NAMALWA (cell line): ENCODE measurements around the gene MYDGF.
A peak's percentile ranks its signal among the peaks of the same experiment; 100 is the strongest.

Experiments
- DNase-seq: peaks from one replicate; pipeline ENCODE4 v3.0.0-alpha.2; 2015; ENCODE audit warnings: low spot score

Gene MYDGF

DNA sequence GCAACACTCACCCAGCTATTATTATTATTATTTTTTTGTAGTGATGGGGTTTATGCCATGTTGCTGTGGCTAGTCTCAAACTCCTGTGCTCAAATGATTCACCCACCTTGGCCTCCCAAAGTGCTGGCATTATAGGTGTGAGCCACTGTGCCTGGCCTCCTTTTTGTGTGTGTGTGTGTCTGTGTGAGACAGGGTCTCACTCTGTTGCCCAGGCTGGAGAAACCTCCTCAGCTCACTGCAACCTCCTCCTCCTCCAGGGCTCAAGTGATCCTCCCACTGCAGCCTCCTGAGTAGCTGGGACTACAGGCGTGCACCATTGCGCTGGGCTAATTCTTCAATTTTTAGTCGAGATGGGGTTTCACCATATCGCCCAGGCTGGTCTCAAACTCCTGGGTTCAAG is 3.6 kb upstream of the MYDGF start:
- DNase-seq, result no peak

DNA sequence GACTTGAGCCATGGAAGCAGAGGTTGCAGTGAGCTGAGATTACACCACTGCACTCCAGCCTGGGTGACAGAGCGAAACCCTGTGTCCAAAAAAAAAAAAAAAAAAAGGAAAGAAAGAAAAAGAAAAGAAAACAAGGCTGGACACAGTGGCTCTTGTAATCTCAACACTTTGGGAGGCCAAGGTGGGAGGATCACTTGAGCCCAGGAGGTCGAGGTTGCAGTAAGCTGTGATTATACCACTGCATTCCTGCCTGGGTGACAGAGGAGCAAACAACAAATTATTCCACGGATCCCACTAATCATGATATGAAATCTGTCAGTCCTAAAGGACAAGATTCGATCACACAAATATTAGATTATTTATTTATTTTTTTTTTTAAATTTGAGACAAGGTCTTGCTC is 3.1 kb upstream of the MYDGF start:
- DNase-seq, result no peak

DNA sequence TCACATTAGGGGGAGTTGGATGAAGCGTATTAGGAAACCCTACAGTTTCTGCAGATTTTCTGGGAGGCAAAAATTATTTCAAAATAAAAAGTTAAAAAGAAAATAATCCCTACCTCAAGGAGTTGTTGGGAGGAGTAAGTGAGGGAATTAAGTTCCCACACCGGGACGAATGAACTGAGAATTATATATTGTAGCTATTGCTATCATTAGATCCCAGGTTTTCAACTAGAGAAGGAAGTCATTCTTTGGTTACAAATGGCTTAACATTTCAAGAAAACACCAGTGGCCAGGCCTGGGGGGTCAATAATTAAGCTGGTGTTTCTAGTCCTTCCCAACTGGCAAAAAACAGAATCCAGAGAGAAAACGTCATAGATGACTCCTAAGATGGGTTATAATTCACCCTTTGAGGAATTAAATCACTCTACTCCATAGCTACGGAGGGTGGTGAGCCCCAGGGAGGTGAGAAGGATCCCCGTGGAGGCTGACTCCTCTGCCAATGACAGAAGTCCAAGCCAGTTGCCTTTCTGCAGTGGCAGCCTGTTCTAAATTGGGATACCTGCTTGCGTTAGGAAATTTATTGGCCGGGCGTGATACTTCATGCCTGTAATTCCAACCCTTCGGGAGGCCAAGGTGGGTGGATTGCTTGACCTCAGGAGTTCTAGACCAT is 1.2 kb upstream of the MYDGF start:
- no peak for DNase-seq

DNA sequence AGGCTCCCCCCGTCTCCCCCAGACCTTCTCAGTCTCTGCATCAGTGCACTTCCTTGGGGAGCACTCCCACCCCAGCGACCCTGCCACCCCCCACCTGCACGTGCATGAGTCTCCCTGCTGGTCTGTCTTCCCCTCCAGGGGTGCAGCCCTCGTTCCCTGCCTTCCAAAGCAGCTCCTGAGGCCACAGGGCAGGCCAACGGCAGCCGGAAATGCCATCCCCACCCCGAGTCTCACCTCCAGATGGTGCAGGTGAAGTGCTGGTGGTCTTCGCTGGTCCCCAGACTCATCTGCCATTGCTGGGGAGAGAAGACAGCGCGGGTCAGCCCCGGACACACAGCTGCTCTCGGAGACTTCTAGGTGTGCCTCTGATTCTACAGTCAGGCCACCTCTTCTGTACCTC is 5.5 kb downstream of the MYDGF start:
- no peak for DNase-seq

DNA sequence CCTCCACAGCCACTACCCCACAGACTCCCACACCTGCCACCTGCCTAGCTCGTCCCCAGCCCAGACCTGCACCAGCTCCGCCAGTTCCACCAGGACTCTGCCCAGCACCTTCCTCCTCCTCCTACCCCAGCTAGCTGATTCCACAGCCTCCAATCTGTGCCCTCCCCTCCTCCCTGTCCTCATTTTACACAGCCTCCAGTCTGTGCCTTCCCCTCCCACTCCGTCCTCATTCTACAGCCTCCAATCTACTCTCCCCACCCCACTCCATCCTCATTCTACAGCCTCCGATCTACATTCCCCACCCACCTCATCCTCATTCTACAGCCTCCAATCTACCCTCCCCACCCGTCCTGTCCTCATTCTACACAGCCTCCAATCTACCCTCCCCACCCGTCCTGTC is 7.3 kb downstream of the MYDGF start:
- DNase-seq, result no peak

DNA sequence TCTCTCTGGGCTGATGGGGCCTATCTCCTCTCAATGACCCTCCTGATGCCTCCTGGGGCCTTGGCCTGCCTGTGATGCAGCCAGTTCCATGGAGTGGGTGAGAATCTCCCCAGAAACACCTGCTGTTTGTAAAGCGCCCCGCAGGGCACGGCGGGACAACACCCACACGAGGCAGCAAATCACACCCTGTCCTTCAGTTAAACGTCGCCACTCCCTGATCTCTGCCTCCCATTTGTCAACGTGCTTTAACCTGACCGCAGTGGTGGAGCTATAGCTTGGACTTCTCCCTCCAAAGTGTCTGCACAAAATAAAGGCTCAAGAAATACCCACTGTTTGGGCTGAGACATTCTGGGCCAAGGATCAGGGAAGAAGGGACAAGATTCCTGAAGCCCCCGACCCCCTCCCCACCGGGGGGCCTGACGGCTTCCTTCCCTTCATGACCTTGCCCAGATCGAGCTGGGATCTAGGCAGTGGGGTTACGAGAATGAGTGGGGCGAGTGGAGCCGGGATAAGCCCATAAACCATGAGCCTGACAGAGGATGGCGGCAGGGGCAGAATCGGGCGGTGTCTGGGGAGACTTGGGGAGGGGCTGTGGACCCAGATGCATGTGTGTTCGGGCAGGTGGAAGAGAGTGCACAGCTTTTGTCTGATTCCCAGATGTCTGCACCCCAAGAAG is 8.0 kb downstream of the MYDGF start:
- no peak for DNase-seq

DNA sequence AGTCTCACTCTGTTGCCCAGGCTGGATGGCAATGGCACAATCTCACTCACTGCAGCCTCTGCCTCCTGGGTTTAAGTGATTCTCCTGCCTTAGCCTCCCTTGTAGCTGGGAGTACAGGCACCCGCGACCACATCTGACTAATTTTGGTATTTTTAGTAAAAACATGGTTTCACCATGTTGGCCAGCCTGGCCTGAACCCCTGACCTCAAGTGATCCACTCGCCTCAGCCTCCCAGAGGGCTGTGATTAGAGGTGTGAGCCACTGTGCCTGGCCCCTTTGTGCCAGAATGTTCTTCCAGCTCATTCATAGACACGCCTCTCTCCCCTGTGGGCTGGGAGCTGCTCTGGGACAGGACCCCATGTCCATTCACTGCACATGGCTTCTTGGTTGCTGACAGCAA is 9.1 kb downstream of the MYDGF start:
- DNase-seq, result no peak

DNA sequence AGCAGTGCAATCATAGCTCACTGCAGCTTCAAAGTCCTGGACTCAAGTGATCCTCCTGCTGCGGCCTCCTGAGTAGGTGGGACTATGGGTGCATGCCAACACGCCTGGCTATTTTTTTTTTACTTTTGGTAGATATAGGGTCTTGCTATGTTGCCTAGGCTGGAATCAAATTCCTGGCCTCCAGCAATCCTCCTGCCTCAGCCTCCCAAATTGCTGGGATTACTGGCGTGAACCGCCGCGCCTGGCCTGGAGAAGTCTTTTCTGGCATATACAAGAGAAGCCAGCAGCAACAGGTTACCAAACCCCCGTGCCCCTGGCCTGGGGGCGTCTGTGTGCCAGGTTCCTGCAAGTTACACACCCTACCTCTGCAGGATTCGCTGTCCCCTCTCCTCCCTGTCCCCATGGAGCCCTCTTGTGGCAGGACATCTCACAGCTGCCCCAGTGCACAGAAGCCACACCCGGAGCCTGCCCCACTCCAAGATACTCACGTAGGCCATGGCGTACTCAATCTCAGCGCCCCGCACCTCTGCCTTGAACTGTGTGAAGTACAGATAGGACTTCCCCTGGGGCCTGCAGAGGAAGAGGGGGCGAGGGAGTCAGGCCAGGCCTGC is 9.9 kb downstream of the MYDGF start:
- peak; percentile 51 for DNase-seq

DNA sequence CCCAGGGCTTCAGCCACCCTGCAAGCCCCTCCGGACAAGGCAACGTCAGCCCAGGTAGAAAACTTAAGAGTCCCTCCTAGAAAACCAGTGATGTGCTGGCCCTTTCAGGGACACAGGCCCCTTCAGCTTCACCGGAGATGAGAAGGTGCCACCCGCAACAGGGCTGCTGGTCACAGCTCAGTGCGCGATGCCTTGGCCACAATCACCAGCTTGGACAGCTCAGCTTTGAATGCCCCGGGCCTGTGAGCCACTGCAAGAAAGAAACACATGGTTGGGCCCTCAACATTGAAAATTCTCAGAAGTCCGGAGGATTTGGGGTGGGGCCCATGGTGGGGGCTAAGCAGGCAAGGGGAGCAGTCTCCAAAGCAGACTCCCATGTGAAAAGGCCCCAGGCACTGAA is 12.3 kb downstream of the MYDGF start:
- no peak for DNase-seq

DNA sequence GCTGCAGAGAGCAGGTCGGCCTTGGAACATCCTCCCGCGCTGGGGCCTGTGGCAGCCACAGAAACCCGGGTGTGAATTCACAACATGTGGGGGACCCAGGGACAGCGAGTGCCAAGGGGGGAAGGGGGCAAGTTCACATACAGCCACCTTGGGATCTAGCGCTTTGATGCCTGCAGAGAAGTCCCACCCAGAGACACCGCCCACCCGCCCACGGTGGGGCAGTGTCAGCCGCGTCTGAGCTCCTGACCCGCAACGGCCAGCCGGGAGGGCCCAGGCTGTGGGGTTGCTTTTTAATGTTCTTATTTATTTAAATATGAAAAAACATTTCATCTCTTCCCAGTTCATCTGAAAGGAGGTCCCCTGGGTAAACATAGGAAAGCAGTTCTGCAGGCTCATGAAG is 12.9 kb downstream of the MYDGF start:
- no peak for DNase-seq

DNA sequence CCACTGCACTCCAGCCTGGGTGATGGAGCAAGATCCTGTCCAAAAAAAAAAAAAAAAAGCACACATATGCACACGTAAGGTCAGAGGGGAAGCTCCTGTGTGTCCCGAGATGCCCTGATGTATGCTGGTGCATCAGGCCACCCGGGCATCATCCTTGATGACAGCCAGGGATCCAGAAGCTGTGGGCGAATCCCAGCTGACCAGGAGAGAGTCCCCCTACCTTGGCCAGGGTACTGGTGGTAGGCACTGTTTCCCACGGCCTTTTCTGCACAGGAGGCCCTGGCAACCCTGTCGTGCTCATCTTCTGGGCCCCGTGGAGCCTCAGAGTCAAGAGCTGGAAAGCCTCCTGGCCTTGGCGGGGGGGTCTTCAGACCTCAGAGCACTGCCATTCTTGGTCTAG is 14.0 kb downstream of the MYDGF start:
- DNase-seq, result no peak

DNA sequence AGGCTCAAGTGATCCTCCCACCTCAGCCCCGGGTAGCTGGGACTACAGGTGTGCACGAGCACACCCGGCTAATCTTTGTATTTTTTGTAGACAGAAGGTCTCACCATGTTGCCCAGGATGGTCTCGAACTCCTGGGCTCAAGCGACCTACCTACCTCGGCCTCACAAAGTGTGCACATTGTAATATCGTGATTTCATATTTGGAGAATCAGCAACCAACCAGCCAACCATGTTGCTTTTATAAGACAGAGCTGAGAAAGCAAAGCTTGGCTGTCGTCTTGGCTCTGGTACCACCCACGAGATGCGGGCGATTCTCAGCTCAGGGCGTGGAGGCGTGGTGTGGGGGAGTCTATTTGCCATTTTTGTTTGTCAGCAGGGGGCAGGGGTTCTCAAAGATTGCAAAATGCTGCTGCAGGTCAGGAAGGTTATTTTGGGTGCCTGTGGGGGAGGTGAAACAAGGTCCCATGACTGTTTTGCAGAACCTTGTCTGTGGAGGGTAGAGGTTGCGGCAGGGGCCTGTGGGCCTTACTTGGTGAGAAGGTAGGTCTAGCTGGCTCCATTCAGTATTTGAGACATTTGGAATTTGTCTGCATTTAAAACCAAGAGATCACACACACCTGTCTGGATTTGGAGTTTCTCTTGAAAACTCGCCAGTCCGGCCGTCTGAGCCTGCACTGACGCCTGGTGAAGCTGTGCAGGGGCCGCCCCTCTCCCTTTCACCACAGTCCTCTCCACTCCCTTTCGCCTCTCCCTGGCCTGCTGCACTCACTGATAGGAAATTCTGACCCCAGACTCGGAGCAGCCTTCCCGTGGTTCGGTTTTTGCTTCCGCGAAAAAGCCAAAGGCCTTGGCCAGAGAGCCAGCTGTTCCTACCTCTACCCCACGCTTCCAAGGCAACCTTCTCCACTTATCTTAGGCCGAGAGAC is 15.4 kb downstream of the MYDGF start:
- DNase-seq, result peak; percentile 40

DNA sequence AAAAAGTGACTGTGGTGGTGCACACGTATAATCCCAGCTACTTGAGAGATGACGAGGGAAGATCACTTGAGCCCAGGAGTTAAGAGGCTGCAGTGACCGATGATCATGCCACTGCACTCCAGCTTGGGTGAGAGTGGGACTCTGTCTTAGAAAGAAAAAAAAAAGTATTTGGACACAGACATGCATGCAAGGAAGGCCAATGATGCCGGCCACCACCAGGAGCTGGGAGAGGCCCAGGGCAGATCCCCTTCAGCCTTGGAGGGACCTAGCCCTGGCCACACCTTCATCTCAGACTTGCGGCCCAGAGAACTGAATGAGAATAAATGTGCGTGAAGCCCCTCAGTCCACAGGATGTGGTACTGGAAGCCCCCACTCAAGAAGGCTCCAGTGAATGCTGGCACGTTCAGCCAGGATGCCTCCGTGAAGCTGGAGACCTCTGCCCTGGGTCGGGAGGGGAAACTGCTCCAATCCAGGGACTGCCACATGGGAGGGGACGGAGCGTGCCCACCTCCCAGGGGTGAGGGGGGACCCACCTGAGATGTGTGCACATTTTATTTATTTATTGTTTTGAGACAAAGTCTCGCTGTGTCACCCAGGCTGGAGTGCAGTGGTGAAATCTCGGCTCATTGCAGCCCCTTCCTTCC is 16.2 kb downstream of the MYDGF start:
- no peak for DNase-seq

DNA sequence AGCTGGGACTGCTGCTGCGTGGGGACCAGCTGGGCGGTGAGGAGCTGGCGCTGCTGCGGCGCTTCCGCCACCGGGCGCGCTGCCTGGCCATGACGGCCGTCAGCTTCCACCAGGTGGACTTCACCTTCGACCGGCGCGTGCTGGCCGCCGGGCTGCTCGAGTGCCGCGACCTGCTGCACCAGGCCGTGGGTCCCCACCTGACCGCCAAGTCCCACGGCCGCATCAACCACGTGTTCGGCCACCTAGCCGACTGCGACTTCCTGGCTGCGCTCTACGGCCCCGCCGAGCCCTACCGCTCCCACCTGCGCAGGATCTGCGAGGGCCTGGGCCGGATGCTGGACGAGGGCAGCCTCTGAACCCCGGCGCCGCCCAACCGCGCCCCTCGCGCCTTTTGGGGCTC is 18.1 kb downstream of the MYDGF start:
- no peak for DNase-seq

DNA sequence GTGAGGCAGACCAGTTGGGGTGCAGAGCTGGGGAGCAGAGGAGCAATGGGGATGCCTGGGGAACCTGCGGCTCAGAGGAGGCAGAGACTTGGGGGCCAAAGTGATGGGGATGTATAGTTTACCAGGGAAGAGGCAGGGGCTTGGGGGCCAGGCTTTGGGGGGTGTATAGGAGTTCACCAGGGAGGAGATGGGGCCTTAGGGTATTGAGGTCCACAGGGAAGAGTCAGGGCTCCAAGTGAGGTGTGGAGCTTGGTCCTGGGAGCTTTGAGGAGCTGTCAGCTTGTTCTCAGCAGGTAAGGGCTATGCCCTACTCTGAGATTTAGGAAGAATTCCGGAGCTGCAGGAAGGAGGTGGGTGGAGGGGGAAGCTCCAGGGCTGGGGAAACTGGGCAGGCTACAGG is 20.0 kb downstream of the MYDGF start:
- DNase-seq, result no peak

DNA sequence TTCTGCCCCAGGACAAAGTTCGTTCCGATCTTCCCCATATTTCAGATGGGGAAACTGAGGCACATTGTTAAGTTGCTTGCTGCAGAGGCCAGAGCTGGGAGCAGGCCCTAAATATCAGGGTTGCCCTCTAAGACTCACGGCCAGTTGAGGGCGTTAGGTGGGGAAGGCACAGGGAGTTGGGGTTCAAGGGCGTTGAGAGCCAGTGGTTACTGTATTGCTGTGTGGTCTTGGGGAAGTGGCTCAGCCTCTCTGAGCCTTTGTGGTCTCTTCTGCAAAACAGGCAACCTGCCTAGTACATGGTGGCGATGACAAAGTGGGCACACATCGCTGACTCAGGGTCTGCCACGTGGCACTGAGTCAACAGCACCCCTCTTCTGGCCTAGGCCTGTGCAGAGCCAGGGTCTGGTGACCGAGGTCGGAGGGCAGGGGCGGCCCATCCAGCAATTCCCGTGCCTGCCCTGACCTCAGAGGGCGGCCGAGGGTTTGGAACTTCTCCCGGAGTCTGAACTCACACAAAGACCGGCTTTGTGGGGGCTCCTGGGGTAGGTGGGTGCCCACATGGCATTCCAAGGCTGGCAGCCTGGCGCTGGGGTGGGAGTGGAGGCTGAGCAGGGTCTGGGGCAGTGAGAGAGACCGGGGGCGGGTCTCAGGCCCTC is 20.6 kb downstream of the MYDGF start:
- no peak for DNase-seq

DNA sequence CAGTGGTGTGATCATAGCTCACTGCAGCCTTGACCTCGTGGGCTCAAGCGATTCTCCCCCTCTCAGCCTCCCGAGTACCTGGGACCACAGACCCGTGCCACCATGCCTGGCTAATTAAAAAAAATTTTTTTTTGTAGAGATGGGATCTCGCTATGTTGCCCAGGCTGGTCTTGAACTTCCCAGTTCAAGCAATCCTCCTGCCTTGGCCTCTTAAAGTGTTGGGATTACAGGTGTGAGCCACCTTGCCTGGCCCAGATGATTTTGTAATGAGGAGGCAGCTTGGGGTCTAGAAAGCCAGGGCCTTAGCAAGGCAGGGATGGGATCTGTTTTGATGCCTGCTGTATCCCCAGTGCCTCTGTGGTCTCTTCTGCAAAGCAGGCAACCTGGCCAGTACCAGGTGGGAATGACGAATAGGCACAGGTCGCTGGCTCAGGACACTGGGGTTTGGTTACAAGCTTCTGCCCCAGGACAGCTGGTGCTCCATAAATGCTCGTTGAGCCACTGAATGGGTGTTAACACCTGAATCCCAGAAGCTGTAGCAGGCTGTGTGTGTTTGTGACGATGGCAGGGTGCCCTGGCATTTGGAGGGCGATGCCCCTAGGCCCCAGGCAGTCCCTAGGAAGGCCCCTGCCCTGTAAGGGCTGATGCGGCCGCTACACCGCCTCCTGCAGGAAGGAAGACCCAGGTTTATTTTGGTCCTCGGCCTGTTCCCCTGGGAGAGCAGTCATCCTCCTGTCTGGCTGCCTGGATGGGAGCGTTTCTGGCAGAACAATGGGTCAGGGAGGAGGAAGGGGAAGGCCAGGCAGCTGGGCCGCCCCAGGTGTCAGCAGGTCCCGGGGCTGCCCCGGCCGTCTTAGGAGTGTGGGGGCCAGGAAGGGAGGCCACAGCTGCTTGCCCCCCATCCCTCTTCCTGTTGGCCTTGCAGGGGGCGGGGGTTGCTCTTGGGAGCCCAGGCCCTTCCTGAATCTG is 22.2 kb downstream of the MYDGF start:
- DNase-seq, result no peak

DNA sequence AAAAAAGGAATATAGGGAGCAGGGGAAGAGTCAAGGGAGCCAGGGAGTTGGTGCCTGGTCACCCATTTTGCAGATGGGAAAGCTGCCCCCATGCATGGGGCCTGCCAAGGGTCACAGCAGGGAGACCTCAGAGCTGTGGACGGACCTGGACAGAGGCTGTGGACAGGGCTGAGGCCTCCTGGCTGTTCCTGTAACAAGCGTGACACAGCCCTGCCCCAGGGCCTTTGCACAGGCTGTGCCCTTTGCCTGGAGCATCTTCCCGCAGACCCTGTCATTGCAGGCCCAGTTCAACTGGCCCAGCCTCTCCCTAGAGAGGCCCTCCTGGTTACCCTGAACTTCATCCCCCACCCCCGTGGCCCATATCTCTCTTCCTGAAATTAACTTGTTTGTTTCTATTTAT is 24.4 kb downstream of the MYDGF start:
- DNase-seq, result no peak

DNA sequence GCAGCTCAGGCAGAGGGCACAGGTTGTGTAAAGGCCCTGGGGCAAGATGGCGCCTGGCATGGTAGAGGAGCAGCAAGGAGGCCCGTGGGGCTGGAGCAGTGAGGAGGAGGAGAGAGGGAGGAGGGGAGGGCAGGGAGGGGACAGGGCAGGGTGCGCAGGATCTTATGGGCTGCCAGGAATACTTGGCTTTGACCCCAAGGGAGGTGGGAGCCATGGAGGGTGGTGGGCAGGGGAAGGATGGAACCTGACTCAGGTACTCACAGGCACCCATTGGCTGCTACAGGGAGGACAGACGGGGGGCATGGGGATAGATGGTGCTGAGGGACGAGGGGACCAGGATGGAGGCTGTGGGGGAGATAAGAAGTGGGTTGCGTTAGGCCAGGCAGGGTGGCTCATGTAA is 27.5 kb downstream of the MYDGF start:
- DNase-seq, result no peak

DNA sequence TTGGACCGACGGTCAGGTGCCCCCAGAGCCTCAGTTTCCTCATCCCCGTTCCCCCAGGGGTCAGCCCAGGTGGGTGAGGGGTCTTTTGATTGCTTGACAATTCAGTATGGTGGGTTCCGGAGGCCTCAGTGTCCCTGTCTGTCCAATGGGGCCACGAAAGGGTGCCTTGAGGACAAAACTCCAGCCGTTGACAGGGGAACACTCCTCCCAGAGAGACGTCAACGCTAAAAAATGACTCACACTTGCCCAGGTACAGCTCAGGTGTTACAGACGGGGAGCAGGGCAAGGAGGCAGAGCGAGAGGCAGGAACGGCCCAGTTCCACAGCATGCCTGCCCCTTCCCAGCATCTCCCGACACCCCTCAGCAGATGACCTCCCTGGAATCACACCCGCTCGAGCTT is 29.0 kb downstream of the MYDGF start:
- no peak for DNase-seq
